Adrenal gland (tissue), 12 donors: ENCODE data around the gene FMN1. TPM values are rescaled to one million over a fixed set of nuclear protein-coding genes. Genes with fewer than 3 reads are reported as not detected.

ENCODE experiments used
- DNase-seq, 7 donors: peaks; one replicate each; pipeline ENCODE4 v3.0.0-alpha.2; 2019 to 2020
- H3K27ac ChIP-seq, 5 donors: fragments of 200-600 bp; sonication (generic) in 4 of 5; 1 replicate in 3 of 5; 2 replicates in 2 of 5; pipeline versions ENCODE4 v1.5.1 to v1.8.0; 2016 to 2020; ENCODE audit warnings: mild to moderate bottlenecking in 1 of 5
- H3K27me3 ChIP-seq: fragments of 200-600 bp; 2 replicates; pipeline ENCODE4 v1.8.0; 2021
- H3K36me3 ChIP-seq, 2 donors: fragments of 200-600 bp; replicated peaks in 1 of 2; 1 replicate in 1 of 2; 2 replicates in 1 of 2; pipeline versions ENCODE4 v1.5.1 to v1.8.0; 2018 to 2022
- H3K4me1 ChIP-seq, 2 donors: fragments of 200-600 bp; replicated peaks in 1 of 2; 1 replicate in 1 of 2; 2 replicates in 1 of 2; pipeline versions ENCODE4 v1.5.1 to v1.8.0; 2018 to 2021
- H3K4me3 ChIP-seq, 4 donors: fragments of 200-600 bp; sonication (generic) in 3 of 4; one replicate each; pipeline ENCODE4 v1.5.1; 2016 to 2018
- H3K9me3 ChIP-seq, 3 donors: fragments of 200-600 bp; sonication (generic) in 1 of 3; replicated peaks in 1 of 3; 1 replicate in 2 of 3; 2 replicates in 1 of 3; pipeline versions ENCODE4 v1.5.1 to v1.8.0; 2016 to 2021
- POLR2A ChIP-seq, 2 donors: fragments of 450-650 bp; IDR thresholded peaks; one replicate each; pipeline ENCODE4 v1.6.1; 2017; ENCODE audit warnings: antibody characterized with exemption in 2 of 2, mild to moderate bottlenecking in 2 of 2, moderate library complexity in 1 of 2
- WGBS, 4 donors: extraction: QIAGEN DNeasy Blood & Tissue Kit in 2 of 4; methylation state at CpG; one replicate each; pipeline versions ENCODE4 v1.1.5 to v1.1.7; 2013 to 2017; 5-methylcytosine and 5-hydroxymethylcytosine counted together
- intact Hi-C, 2 donors: fragments of 100-400 bp; cut with DNase I; formaldehyde crosslinking; loops; one replicate each; pipeline versions ENCODE4 v1.14.1 to v1.15.0; 2022 to 2023
- polyA plus RNA-seq, 3 donors: library from polyadenylated mRNA; stranded (reverse); fragments of 200-250 nt in 2 of 3; fragments of 350-450 nt in 1 of 3; fragmentation: Illumina TruSeq in 1 of 3; extraction: RNeasy Lipid Tissue Mini Kit (QIAGEN cat#74804) in 1 of 3; gene quantifications; one replicate each; pipeline ENCODE4 v1.2.3, GENCODE V29; 2013 to 2014
- total RNA-seq, 9 donors: library from RNA; depleted of rRNA in 4 of 9; stranded (reverse); fragments of >200 nt in 4 of 9; fragments of 120-200 nt in 1 of 9; fragmentation: NEBNext Ultra II Directional in 1 of 9; extraction: Animal tissue kit (Norgen Biotek cat#: 25700) in 1 of 9; gene quantifications; one replicate each; pipeline versions ENCODE4 v1.1.0 to v1.2.4, GENCODE V29; 2013 to 2023
- TF ChIP-seq, protein P1 (sequence below), 6 experiments: fragments of 450-650 bp in 4 of 6; fragments of 200-600 bp in 2 of 6; sonication (generic) in 1 of 6; IDR thresholded peaks; 1 replicate in 5 of 6; 2 replicates in 1 of 6; pipeline versions ENCODE4 v1.5.1 to v1.8.0; 2016 to 2021; ENCODE audit warnings: antibody characterized with exemption in 6 of 6, mild to moderate bottlenecking in 2 of 6, moderate library complexity in 1 of 6
- donor health status: healthy with polysubstance abuse.
- donor health status: Bipolar disorder and iron deficiency.
- donor health status: DM: yes; HTN: yes; CAD: no.
- donor health status: DM: no; HTN: no; CAD: no.
- donor health status: DM: no; HTN: no; CAD: no.
- donor health status: DM: yes; HTN: yes; CAD: no.

FMN1 gene
- total and polyA plus RNA-seq, 12 donors = 0.37 to 29.2 (median 11.4) TPM

DNA sequence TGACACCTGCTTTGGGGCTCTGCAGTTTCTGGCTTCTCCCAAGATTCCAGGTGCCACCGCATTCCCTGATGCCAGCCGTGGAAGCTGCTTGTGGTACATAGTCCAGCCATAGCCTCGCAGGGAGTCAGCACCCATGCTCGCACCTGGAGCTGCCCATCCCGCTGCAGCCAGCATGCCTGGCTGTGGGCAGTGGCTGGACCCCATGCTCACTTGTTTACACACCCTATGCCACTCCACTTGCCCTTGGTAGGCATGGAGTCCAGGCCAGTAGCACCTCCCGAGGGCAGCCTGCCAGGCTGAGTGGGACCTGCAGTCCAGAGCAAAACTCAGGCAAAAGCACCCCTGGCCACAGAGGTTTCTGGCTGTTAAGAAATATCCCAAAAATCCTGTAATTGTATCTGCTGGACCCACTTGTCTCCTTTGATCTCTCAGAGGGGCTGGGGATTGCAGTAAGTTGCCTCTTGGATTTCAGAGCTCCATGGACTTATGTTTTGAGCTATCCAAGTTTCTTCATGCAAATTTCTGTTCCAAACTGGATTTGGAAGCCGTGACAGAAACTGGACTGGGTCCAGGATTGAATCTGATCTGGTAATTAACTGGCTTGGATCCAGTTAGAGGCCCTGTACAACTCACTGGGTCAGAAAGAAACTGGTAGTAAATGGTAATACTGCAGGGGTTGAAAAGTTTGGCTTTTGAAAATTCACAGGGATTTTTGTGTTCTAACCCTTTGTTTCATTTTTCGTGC lies 149.3 kb downstream of the FMN1 start:
- no peak for TF ChIP-seq POLR2A (IDR thresholded peaks at IDR 0.05)
- TF ChIP-seq, protein P1, sequence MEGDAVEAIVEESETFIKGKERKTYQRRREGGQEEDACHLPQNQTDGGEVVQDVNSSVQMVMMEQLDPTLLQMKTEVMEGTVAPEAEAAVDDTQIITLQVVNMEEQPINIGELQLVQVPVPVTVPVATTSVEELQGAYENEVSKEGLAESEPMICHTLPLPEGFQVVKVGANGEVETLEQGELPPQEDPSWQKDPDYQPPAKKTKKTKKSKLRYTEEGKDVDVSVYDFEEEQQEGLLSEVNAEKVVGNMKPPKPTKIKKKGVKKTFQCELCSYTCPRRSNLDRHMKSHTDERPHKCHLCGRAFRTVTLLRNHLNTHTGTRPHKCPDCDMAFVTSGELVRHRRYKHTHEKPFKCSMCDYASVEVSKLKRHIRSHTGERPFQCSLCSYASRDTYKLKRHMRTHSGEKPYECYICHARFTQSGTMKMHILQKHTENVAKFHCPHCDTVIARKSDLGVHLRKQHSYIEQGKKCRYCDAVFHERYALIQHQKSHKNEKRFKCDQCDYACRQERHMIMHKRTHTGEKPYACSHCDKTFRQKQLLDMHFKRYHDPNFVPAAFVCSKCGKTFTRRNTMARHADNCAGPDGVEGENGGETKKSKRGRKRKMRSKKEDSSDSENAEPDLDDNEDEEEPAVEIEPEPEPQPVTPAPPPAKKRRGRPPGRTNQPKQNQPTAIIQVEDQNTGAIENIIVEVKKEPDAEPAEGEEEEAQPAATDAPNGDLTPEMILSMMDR (IDR thresholded peaks at IDR 0.05) = no peak
- no peak overlapping the region for H3K27ac ChIP-seq
- DNase-seq = no peak
- no peaks in the 10 kb centered on the region for H3K36me3 ChIP-seq
- no peaks in the 10 kb centered on the region for H3K4me1 ChIP-seq
- H3K4me3 ChIP-seq = no peak overlapping the region
- H3K9me3 ChIP-seq = no peaks in the 10 kb centered on the region
- intact Hi-C loops = no loop called here
- 78 to 82% (median 81%) methylated on average over 3 to 8 of the region's 8 CpGs for WGBS, 4 donors
- H3K27me3 ChIP-seq = no peaks in the 10 kb centered on the region

DNA sequence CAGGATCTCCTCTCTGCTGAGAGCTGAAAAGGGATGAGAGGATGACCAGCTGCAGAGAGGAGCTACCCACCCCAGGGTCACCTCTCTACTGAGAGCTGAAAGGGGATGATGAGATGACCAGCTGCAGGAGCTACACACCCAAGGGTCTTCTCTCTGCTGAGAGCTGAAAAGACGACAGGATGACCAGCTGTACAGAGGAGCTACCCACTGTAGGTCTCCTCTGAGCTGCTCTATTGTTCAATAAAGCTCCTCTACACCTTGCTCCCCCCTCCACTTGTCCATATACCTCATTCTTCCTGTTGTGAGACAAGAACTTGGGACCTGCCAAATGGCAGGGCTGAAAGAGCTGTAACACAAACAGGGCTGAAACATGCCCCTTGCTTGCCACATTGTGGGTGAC lies 149.9 kb downstream of the FMN1 start:
- 43 to 60% (median 49%) methylated on average over 1 of the region's 1 CpG for WGBS, 4 donors
- H3K4me1 ChIP-seq = no peaks in the 10 kb centered on the region
- no peak for DNase-seq
- TF ChIP-seq POLR2A (IDR thresholded peaks at IDR 0.05) = no peak
- TF ChIP-seq, protein P1 (IDR thresholded peaks at IDR 0.05) = no peak
- no peaks in the 10 kb centered on the region for H3K9me3 ChIP-seq
- H3K27ac ChIP-seq = no peak overlapping the region
- no peaks in the 10 kb centered on the region for H3K36me3 ChIP-seq
- intact Hi-C loops = no loop called here
- no peak overlapping the region for H3K4me3 ChIP-seq
- no peaks in the 10 kb centered on the region for H3K27me3 ChIP-seq

DNA sequence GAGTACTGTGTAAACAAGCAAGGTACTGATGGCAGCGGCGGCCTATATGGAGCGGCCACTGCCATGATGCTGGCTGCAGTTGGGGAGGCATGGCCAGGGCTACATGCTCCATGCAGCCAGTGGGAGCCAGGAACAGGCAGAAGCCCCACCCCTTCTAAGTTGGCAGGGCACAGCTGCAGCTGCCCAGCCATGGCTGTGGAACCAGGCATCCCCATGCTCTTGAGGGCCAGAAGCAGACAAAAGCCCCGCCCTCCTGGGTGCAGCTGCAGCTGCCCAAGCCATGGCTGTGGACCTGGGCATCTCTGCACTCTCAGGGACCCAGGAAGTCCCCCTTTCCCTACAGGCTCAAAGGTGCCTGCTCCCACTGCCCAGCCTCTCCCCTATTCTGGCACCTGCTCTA lies 150.9 kb downstream of the FMN1 start:
- TF ChIP-seq POLR2A (IDR thresholded peaks at IDR 0.05) = no peak
- TF ChIP-seq, protein P1 (IDR thresholded peaks at IDR 0.05) = no peak
- no peak for DNase-seq

GRCh38 chr15:33040496-33040895 lies 154.0 kb downstream of the FMN1 start:
- DNase-seq = no peak
- H3K9me3 ChIP-seq = no peaks in the 10 kb centered on the region
- TF ChIP-seq POLR2A (IDR thresholded peaks at IDR 0.05) = no peak
- TF ChIP-seq, protein P1 (IDR thresholded peaks at IDR 0.05) = no peak
- H3K27ac ChIP-seq = no peak overlapping the region
- H3K36me3 ChIP-seq = no peaks in the 10 kb centered on the region
- WGBS, 4 donors = 78 to 97% (median 83%) methylated on average over 1 of the region's 1 CpG
- intact Hi-C loops = no loop called here
- no peaks in the 10 kb centered on the region for H3K4me1 ChIP-seq
- H3K4me3 ChIP-seq = no peak overlapping the region
- H3K27me3 ChIP-seq = peaks cover 3% of the 10 kb centered on the region

More for the DNA sequence above, 150.9 kb downstream of the FMN1 start:
- intact Hi-C loops = no loop called here
- no peaks in the 10 kb centered on the region for H3K27me3 ChIP-seq
- H3K27ac ChIP-seq = no peak overlapping the region
- H3K4me3 ChIP-seq = no peak overlapping the region
- WGBS, 4 donors = 70 to 94% (median 78%) methylated on average over 3 to 4 of the region's 4 CpGs
- H3K4me1 ChIP-seq = no peaks in the 10 kb centered on the region
- no peaks in the 10 kb centered on the region for H3K36me3 ChIP-seq
- no peaks in the 10 kb centered on the region for H3K9me3 ChIP-seq
